GM12878 (cell line): ENCODE results near the gene STKLD1. TPM values are rescaled to one million over a fixed set of nuclear protein-coding genes. Genes with fewer than 3 reads are reported as not detected.

Experiments
- ATAC-seq: fragments of 200-7000 bp; cut with Tn5 transposase; 3 replicates; pipeline ENCODE4 v1.9.1; 2020; ENCODE audit warnings: mild to moderate bottlenecking, moderate library complexity
- BruUV-seq: library from RNA; stranded (reverse); fragments of 400-500 nt; replicated peaks from 2 replicates; lab custom pipeline; 2021; lab: Mats Ljungman, UMichigan
- CTCF ChIA-PET: fragments of 300-600 bp; sonication (Branson Sonifier 250); formaldehyde crosslinking; extraction: SDS; loops from one replicate; lab custom pipeline; 2021; ENCODE audit warnings: inconsistent platforms; lab: Yijun Ruan, JAX
- POLR2A ChIA-PET: fragments of 350-600 bp; formaldehyde crosslinking; extraction: SDS; loops from one replicate; lab custom pipeline; 2021; ENCODE audit warnings: inconsistent platforms; lab: Charles Lee
- RAD21 ChIA-PET: fragments of 300-600 bp; sonication (Branson Sonifier 250); formaldehyde crosslinking; loops from one replicate; lab custom pipeline; 2023; ENCODE audit warnings: antibody characterized with exemption; ENCODE audit not compliant: unreplicated experiment; lab: Charles Lee
- SMC1A ChIA-PET: fragments of 300-600 bp; sonication (Branson Sonifier 250); formaldehyde crosslinking; loops from one replicate; lab custom pipeline; 2023; ENCODE audit not compliant: unreplicated experiment, uncharacterized antibody; lab: Charles Lee
- DNase-seq: peaks from one replicate; pipeline ENCODE4 v3.0.0-alpha.2; 2011; ENCODE audit warnings: low read depth, low spot score
- FAIRE-seq: peaks from 3 replicates; lab custom pipeline; 2011; peaks lifted over from hg19 to GRCh38; lab: Jason Lieb, UNC
- H2AFZ ChIP-seq: 2 replicates; pipeline ENCODE4 v1.6.0; 2011; ENCODE audit warnings: low read depth, low read length, control low read depth; ENCODE audit not compliant: control insufficient read depth
- H3K27ac ChIP-seq: 2 replicates; pipeline ENCODE4 v1.5.1; 2011; ENCODE audit warnings: control low read depth; ENCODE audit not compliant: control insufficient read depth, insufficient read depth
- H3K27me3 ChIP-seq, 2 experiments: replicated peaks in 1 of 2; 2 replicates each; pipeline versions ENCODE4 v1.6.0 to v1.6.1; 2011; ENCODE audit warnings: low read length in 1 of 2; ENCODE audit not compliant: control insufficient read depth in 2 of 2, insufficient read depth in 2 of 2
- H3K36me3 ChIP-seq, 2 experiments: 2 replicates each; pipeline ENCODE4 v1.5.1; 2011; ENCODE audit warnings: low read length in 1 of 2; ENCODE audit not compliant: control insufficient read depth in 2 of 2, insufficient read depth in 2 of 2
- H3K4me1 ChIP-seq: 2 replicates; pipeline ENCODE4 v1.6.1; 2011; ENCODE audit warnings: mild to moderate bottlenecking, low read length, moderate library complexity, mixed read lengths; ENCODE audit not compliant: control insufficient read depth, insufficient read depth
- H3K4me2 ChIP-seq: 2 replicates; pipeline ENCODE4 v1.6.0; 2011; ENCODE audit warnings: control low read depth; ENCODE audit not compliant: control insufficient read depth, insufficient read depth
- H3K4me3 ChIP-seq: fragments of 200-600 bp; sonication (generic); 2 replicates; pipeline ENCODE4 v1.5.1; 2016
- H3K79me2 ChIP-seq: 2 replicates; pipeline ENCODE4 v1.6.0; 2011; ENCODE audit warnings: low read length; ENCODE audit not compliant: control insufficient read depth, insufficient read depth
- H3K9ac ChIP-seq: 2 replicates; pipeline ENCODE4 v1.8.0; 2011; ENCODE audit warnings: low read length, control low read depth, mixed read lengths; ENCODE audit not compliant: control insufficient read depth, insufficient read depth
- H3K9me3 ChIP-seq: replicated peaks from 3 replicates; pipeline ENCODE4 v1.5.1; 2011; ENCODE audit warnings: mild to moderate bottlenecking, low read length; ENCODE audit not compliant: control insufficient read depth, insufficient read depth
- H4K20me1 ChIP-seq: 2 replicates; pipeline ENCODE4 v1.6.0; 2011; ENCODE audit not compliant: control insufficient read depth, insufficient read depth
- BACH1 ChIP-seq: fragments of 450-650 bp; IDR thresholded peaks from 2 replicates; pipeline ENCODE4 v1.6.1; 2017; ENCODE audit warnings: mild to moderate bottlenecking, borderline replicate concordance
- CREB1 ChIP-seq: IDR thresholded peaks from 2 replicates; pipeline ENCODE4 v1.6.1; 2012; ENCODE audit warnings: low read depth, mild to moderate bottlenecking, inconsistent platforms
- EGR1 ChIP-seq, 2 experiments: IDR thresholded peaks; 1 replicate in 1 of 2; 2 replicates in 1 of 2; pipeline ENCODE4 v1.6.1; 2011 to 2012; ENCODE audit warnings: low read depth in 2 of 2, low read length in 2 of 2, borderline replicate concordance in 1 of 2, mild to moderate bottlenecking in 1 of 2, moderate library complexity in 1 of 2
- EZH2 ChIP-seq: IDR thresholded peaks from 2 replicates; pipeline ENCODE4 v1.6.1; 2012; ENCODE audit warnings: low read depth, mild to moderate bottlenecking, control low read depth, inconsistent platforms, low read length, borderline replicate concordance; ENCODE audit not compliant: control insufficient read depth
- FOS ChIP-seq: IDR thresholded peaks from 3 replicates; pipeline ENCODE4 v1.6.1; 2011; ENCODE audit warnings: borderline replicate concordance; ENCODE audit not compliant: insufficient read length; ENCODE audit errors: extremely low read depth
- GATAD2B ChIP-seq: fragments of 450-650 bp; conservative IDR thresholded peaks from 2 replicates; pipeline ENCODE4 v1.6.1; 2017; ENCODE audit warnings: low read depth, mild to moderate bottlenecking, moderate library complexity
- HDGF ChIP-seq: fragments of 450-650 bp; IDR thresholded peaks from 2 replicates; pipeline ENCODE4 v1.6.1; 2016; ENCODE audit warnings: antibody characterized with exemption
- IKZF2 ChIP-seq, 2 experiments: fragments of 450-650 bp; IDR thresholded peaks; 2 replicates each; pipeline ENCODE4 v1.6.1; 2017; ENCODE audit warnings: mild to moderate bottlenecking in 2 of 2, moderate library complexity in 2 of 2
- KAT2A ChIP-seq: conservative IDR thresholded peaks from 2 replicates; pipeline ENCODE4 v1.6.1; 2011; ENCODE audit warnings: low read depth, low read length; ENCODE audit not compliant: control insufficient read depth
- MTA2 ChIP-seq: fragments of 450-650 bp; IDR thresholded peaks from 2 replicates; pipeline ENCODE4 v1.6.1; 2016; ENCODE audit warnings: low read depth, mild to moderate bottlenecking, moderate library complexity
- MYC ChIP-seq: IDR thresholded peaks from 2 replicates; pipeline ENCODE4 v1.6.1; 2011; ENCODE audit warnings: mild to moderate bottlenecking, low read length, moderate library complexity, inconsistent platforms; ENCODE audit not compliant: insufficient read depth, insufficient replicate concordance, insufficient read length, severe bottlenecking
- POU2F2 ChIP-seq: IDR thresholded peaks from 3 replicates; pipeline ENCODE4 v1.6.1; 2011; ENCODE audit warnings: low read depth, mild to moderate bottlenecking, low read length, borderline replicate concordance
- SMAD5 ChIP-seq: IDR thresholded peaks from 2 replicates; pipeline ENCODE4 v1.6.1; 2016; ENCODE audit warnings: antibody characterized with exemption, low read depth
- STAT3 ChIP-seq: IDR thresholded peaks from 2 replicates; pipeline ENCODE4 v1.6.1; 2011; ENCODE audit warnings: low read depth, low read length, improper control_type of control experiment
- TBL1XR1 ChIP-seq: IDR thresholded peaks from 2 replicates; pipeline ENCODE4 v1.6.1; 2012; ENCODE audit warnings: low read depth, low read length, improper control_type of control experiment
- WGBS: methylation state at CpG from one replicate; pipeline ENCODE4 v1.1.6; 2016; ENCODE audit warnings: low lambda C conversion rate; ENCODE audit not compliant: insufficient replicate concordance, insufficient coverage; ENCODE audit errors: missing lambda C conversion rate; 5-methylcytosine and 5-hydroxymethylcytosine counted together
- in situ Hi-C: fragments of 300-500 bp; cut with MboI; formaldehyde crosslinking; loops from 9 replicates; pipeline ENCODE4 v1.14.3; 2018; ENCODE audit warnings: mixed read lengths
- intact Hi-C: fragments of 100-400 bp; cut with micrococcal nuclease; formaldehyde crosslinking; loops from one replicate; pipeline ENCODE4 v1.14.2; 2022; ENCODE audit not compliant: unreplicated experiment
- polyA plus RNA-seq, 11 experiments: library from polyadenylated mRNA; depleted of rRNA in 4 of 11; unstranded in 6 of 11; stranded (reverse) in 5 of 11; fragments of >200 nt; fragmentation: Nextera tagmentation in 4 of 11; fragmentation: Illumina TruSeq in 1 of 11; extraction: Ambion mirVana in 4 of 11; extraction: Trizol in 1 of 11; gene quantifications; 1 replicate in 1 of 11; 2 replicates in 10 of 11; pipeline versions ENCODE4 v1.2.1 to v1.2.3, GENCODE V29; 2011 to 2016; ENCODE audit warnings: inconsistent platforms in 2 of 11, missing spikeins in 2 of 11, low read depth in 1 of 11
- total RNA-seq, 4 experiments: library from RNA; depleted of rRNA in 3 of 4; stranded (reverse); fragments of >200 nt in 3 of 4; fragmentation: Illumina TruSeq in 1 of 4; extraction: Trizol in 1 of 4; gene quantifications; 2 replicates each; pipeline versions ENCODE4 v1.2.1 to v1.2.3, GENCODE V29; 2013 to 2021
- TF ChIP-seq, protein P1 (sequence below): fragments of 450-650 bp; IDR thresholded peaks from 2 replicates; pipeline ENCODE4 v1.6.1; 2017; ENCODE audit warnings: mild to moderate bottlenecking, low read depth, inconsistent platforms; ENCODE audit not compliant: poor library complexity, severe bottlenecking
- TF ChIP-seq, protein P2 (sequence below): fragments of 450-650 bp; formaldehyde crosslinking; IDR thresholded peaks from 2 replicates; pipeline ENCODE4 v1.4.0; 2020; ENCODE audit warnings: mild to moderate bottlenecking, moderate library complexity

The STKLD1 gene
- total and polyA plus RNA-seq, 10 of the 15 experiments (the other 5 are each of a cell fraction or from before 2014, with no cell fraction given) = 0.07 to 0.40 (median 0.29) TPM; not detected in 4

DNA sequence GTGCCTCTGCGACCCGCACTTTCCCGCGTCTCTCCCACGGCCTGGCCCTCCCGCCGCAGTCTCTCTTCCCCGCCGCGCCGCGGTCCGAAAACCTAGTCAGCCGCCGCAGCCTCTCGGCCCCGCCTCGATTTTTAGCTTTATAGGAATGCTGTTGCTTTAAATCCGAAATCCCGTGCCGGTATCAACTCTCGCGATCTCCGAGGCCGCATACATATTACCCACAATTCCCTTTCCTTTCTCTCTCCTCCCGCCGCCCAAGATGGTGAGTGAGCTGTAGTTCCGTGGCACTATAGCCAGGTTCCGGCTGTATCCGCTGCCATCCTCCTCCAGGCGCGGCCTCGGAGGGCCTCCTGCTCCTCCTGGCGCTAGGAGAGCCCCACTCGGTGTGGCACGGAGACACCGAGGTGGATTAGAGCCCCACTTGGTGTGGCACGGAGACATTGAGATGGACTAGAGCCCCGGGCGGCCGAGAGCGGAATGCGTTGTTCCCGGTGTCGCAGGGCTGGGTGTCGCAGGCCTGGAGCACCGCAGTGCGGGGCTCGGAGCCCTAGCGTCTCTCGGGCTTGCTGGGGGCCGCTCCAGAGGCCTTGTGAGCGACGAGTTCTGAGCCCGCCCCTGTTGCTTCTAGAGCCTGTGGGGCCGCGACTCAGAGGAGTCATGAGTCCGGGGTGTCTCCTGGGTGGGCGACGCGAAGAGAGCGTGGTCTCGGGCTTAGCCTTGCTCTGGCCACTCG, 28.0 kb upstream of the STKLD1 start, which contains the start of the genes MED22 and RPL7A:
Gene MED22 (minus strand): TSS at position 147 of the 733 bp plus-strand sequence. CDS start 1,469 bp downstream, outside the sequence.
Gene RPL7A (plus strand): TSS at position 234 of the 733 bp plus-strand sequence. CDS start 26 bp downstream, at position 260.
- H4K20me1 ChIP-seq = no peaks in the 10 kb centered on the region; the same call in 1 of the 2 replicates
- in situ Hi-C loops (no loop called here), intact Hi-C loops (loop anchor here (1.0 to 5.0 kb wide), 2 partner anchors 12 to 129 kb away; partner anchors contain the start of genes SLC2A6 and SURF6)
- peaks cover 47% of the 10 kb centered on the region for H3K79me2 ChIP-seq
- CTCF ChIA-PET = interaction anchor here (0.6 to 1.9 kb wide), 3 partner anchors 18 to 26 kb away, joined by 3 to 6 read pairs (median 4); no protein-coding TSS in a partner anchor
- no peaks in the 10 kb centered on the region for H3K27me3 ChIP-seq
- SMC1A ChIA-PET = interaction anchor here (0.9 to 1.1 kb wide), 5 partner anchors 13 to 68 kb away, joined by 3 to 5 read pairs (median 4); partner anchors contain the start of gene STKLD1
- POLR2A ChIA-PET = interaction anchor here (0.6 to 2.9 kb wide), 10 partner anchors 9 to 202 kb away, joined by 3 to 13 read pairs (median 6); partner anchors contain the start of genes CACFD1, STKLD1, SURF1 and SURF2
- peak within 1 kb of the TSS; percentile 92 for H3K4me2 ChIP-seq
- BruUV-seq = no TSS peak
- DNase-seq (peak; percentile 91), ATAC-seq (peak; percentile 84), FAIRE-seq (peak; percentile 90)
- H2AFZ ChIP-seq = peak within 1 kb of the TSS; percentile 49
- peaks cover 12% of the 10 kb centered on the region for H3K4me1 ChIP-seq
- H3K9ac ChIP-seq = peak within 1 kb of the TSS; percentile 98
- RAD21 ChIA-PET = interaction anchor here (1.1 kb wide), 1 partner anchor 29 kb away, joined by 4 read pairs; the partner anchor contains the start of gene STKLD1
- WGBS = under 1% methylated on average over 53 of the region's 64 CpGs
- H3K4me3 ChIP-seq = peak within 1 kb of the TSS; percentile 100
- H3K36me3 ChIP-seq = peaks cover 37 to 41% of the 10 kb centered on the region in 2 experiments
- no peaks in the 10 kb centered on the region for H3K9me3 ChIP-seq
- peak within 1 kb of the TSS; percentile 96 for H3K27ac ChIP-seq
- TF ChIP-seq STAT3 (no peak), HDGF (peak; percentile 70; the same call in 1 of the 2 replicates), MYC (peak; percentile 95), EGR1 (IDR thresholded peaks at IDR 0.05; ENCODE audit: borderline replicate concordance in 1 of 2, low read depth in 2 of 2, low read length in 2 of 2) (no peak), EZH2 (no peak), TBL1XR1 (no peak), BACH1 (peak; percentile 76; the same call in 1 of the 2 replicates), CREB1 (peak; percentile 61), SMAD5 (peak; percentile 99), FOS (no peak), KAT2A (peak; percentile 58; the same call in 1 of the 2 replicates), GATAD2B (peak; percentile 39), POU2F2 (peak; percentile 99), MTA2 (no peak), IKZF2 (IDR thresholded peaks at IDR 0.05) (no peak)
- TF ChIP-seq, protein P1, sequence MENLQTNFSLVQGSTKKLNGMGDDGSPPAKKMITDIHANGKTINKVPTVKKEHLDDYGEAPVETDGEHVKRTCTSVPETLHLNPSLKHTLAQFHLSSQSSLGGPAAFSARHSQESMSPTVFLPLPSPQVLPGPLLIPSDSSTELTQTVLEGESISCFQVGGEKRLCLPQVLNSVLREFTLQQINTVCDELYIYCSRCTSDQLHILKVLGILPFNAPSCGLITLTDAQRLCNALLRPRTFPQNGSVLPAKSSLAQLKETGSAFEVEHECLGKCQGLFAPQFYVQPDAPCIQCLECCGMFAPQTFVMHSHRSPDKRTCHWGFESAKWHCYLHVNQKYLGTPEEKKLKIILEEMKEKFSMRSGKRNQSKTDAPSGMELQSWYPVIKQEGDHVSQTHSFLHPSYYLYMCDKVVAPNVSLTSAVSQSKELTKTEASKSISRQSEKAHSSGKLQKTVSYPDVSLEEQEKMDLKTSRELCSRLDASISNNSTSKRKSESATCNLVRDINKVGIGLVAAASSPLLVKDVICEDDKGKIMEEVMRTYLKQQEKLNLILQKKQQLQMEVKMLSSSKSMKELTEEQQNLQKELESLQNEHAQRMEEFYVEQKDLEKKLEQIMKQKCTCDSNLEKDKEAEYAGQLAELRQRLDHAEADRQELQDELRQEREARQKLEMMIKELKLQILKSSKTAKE = no peak
- TF ChIP-seq, protein P2, sequence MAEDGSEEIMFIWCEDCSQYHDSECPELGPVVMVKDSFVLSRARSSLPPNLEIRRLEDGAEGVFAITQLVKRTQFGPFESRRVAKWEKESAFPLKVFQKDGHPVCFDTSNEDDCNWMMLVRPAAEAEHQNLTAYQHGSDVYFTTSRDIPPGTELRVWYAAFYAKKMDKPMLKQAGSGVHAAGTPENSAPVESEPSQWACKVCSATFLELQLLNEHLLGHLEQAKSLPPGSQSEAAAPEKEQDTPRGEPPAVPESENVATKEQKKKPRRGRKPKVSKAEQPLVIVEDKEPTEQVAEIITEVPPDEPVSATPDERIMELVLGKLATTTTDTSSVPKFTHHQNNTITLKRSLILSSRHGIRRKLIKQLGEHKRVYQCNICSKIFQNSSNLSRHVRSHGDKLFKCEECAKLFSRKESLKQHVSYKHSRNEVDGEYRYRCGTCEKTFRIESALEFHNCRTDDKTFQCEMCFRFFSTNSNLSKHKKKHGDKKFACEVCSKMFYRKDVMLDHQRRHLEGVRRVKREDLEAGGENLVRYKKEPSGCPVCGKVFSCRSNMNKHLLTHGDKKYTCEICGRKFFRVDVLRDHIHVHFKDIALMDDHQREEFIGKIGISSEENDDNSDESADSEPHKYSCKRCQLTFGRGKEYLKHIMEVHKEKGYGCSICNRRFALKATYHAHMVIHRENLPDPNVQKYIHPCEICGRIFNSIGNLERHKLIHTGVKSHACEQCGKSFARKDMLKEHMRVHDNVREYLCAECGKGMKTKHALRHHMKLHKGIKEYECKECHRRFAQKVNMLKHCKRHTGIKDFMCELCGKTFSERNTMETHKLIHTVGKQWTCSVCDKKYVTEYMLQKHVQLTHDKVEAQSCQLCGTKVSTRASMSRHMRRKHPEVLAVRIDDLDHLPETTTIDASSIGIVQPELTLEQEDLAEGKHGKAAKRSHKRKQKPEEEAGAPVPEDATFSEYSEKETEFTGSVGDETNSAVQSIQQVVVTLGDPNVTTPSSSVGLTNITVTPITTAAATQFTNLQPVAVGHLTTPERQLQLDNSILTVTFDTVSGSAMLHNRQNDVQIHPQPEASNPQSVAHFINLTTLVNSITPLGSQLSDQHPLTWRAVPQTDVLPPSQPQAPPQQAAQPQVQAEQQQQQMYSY (CRISPR knock-in tag) = no peak
